ENCODE results near the gene NTRK2.

Gene NTRK2

DNA sequence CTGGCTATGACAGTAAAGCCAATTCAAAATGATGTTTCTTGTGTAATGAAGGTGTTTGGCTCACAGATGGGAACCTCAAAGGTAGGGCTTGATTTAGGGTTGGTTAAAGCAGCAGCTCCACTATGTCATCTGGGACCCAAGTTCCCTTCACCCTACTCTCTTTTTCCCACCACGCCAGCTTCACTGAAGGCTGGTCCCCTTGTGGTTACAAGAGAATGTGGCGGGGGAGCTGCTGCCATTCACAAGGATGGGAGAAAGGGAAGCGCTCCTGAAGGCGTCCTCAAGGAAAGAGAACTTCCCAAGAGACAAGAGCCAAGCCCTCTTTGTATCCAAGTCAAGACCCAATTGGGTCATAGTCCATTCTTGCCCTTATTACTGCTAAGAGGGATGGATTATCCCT lies 72.7 kb downstream of the NTRK2 start:
- no peak for DNase-seq

DNA sequence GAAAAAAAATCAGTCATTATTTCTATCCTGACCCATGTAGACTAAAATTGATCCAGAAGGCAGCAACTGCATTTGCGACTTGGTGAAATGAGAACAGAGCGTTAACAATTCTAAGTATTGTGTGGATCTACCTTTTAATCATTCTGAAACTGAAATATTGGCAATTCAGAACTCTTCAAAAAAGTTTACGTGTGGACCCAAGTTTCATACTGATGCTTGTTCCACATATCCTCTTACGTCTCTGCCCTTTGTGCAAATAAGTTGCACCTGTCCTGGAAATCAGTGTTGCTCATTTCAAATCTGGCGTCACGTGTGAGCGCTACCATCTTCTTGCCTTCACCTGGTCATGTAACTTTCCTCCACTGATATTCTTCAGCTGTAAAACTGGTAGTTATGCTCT lies 74.7 kb downstream of the NTRK2 start:
- DNase-seq = no peak

DNA sequence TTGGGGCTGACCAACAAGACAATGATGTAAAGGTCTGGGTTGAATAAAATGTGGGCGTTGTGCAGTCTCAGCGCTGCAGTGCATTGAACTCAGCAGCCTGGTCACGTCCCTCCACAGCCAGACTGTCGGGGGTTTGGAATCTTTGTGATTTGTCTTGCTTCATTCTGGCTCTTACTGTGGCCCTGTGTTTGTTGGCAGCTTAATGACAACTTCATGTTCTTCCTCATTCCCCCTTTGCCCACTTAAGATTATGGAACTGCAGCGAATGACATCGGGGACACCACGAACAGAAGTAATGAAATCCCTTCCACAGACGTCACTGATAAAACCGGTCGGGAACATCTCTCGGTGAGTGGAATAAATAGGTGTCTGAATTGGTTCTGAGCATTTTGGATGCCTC lies 75.2 kb downstream of the NTRK2 start:
- DNase-seq = no peak

DNA sequence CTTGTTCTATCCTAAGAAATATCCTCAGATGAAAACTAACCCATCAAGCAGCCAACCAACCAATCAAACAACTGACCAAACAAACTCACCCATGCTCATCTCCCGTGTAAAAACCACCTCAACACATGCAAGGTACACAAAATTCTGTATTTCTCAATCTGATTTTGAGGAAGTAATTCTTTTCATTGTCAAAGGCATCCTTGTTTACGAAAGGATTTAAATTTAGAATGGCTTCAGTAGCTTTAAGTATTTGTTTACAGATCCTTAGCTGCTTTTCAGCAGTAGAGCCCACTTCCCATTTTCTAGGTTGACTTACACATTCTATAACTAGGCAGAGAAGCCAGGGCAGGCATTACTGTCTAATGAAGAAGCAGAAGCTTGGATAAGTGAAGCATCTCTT lies 78.6 kb downstream of the NTRK2 start:
- DNase-seq = no peak

DNA sequence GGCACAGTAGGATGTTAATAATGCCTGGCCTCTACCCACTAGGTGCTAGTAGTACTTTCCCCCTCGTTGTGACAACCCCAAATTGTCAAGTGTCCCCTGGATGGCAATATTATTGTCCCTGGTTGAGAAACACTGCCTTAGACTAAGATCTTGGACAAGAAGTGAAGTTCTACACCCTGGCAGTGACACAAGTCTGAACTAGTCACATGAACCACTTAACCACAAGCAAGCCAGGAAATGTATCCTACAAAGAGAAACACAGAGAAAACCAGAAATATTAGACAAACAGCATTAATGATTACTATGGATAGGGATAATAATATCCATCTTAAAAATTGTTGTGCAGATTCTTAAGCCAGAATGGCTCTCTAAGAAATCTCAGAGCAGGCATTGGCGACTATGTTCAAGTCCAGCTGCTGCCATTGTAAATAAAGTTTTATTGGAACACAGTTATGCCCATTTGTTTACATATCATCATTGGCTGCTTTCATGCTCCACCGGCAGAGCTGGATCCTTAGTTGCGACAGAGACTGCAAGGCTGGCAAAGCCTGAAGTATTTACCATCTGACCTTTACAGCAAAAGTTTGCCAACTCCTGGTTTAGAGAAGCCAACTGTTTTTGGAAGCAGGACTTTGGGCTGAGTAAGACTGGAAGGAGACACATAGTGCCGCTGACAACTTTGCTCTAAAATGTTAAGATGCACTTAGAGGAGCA lies 80.8 kb downstream of the NTRK2 start:
- DNase-seq = no peak

DNA sequence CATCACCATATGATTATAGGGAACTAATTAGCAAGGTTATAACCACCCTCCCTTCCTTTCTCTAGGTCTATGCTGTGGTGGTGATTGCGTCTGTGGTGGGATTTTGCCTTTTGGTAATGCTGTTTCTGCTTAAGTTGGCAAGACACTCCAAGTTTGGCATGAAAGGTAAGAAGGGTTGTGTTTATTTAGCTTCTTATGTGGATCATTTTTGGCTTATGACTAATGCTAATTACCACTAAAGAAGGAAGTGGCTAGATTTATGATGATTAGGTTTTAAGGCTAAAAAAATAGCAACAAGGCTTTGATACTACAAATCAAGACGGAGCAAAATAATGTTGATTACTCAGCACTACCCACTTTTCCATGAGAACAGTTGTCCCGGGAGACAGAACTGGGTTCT lies 82.4 kb downstream of the NTRK2 start:
- DNase-seq = no peak

DNA sequence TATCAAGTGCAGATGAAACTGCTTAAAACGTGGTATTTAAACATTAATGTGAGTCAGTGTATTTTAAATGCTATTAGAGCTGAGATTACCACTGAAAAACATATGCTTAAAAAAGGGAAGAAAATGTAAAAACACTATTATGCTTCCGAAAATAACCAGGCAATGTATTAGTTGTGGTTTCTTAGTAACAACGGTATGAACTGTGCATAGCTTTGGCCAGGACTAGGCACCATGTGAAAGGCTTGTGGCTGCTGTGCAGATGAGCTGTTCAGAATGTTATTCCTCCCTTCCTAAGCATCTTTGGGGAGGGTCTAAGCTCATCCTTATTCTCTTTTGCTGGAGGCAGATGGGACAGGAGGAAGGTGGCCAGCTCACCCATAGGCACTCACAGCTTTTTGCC lies 84.9 kb downstream of the NTRK2 start:
- no peak for DNase-seq

DNA sequence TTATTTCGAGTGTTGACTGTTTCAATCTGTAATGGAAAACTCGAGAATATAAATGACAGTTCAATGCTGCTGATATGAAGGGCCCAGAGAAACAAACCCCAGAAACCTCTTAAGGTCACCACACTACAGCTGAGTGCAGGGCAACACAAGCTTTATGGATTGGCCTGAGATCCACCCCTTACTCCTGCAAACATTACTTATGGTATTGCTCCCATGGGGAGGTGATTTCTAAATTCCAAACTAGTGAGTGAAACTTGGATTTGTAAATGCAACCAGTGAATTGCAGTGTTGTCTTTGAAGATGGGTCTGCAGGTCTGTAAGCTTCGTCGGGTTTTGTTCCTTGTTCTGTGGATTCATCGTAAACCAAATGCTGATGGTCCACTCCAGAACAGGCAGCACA lies 85.4 kb downstream of the NTRK2 start:
- no peak for DNase-seq

DNA sequence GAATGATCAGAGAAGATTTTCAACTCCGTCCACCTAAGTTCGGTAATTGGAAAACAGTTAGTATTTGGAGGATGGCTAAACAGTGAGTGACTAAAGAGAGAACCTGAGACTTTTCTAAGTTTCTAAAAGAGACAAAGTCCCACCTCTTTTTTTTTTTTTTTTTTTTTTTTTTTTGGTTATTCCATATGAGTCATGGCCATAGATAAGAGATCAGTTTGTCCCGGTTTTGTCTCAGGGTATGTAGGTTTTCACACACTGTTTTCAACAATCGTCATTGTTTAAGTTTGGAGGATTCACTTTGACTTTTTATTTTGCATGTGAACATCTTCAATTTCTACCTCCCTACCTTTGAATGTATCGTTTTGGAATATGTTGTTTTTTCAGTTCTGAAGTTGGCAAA lies 85.9 kb downstream of the NTRK2 start:
- no peak for DNase-seq

DNA sequence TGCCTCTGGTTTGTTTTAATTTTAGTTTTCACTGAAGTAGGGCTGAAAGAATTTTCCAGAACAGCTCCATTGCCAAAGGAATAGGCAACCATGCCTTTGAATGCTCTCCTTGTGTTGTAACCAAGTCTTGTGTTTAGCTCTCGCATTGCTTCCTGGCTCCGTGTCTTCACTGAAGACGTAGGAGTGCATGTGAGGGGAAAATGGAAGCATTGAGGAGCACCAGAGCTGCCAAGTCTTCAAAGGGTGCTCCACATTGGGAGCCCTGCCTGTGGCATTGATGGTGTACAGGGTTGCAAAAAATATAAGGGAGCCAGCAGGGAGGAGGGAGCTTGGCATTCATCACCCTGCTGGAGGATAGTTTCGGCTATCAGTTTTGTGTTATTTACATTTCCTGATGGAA lies 86.6 kb downstream of the NTRK2 start:
- DNase-seq = no peak

DNA sequence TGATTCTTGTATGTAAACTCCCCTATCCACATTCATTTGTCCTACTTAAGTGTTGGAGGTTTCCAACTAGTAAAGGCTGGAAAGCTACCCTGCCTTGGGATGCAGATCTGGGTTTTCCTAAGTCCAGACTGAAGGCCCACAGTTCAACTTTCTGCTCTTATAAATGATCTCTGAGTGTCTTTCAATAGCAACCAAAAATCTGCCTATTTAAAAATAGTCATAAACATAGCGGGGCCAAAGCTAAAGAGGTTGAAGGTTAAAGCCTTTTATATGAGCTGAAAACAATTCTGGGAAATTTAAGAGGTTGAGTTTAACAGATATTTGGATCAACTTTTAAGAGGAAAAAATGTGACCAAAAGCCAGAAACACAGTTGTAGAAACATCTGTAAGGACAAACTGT lies 87.2 kb downstream of the NTRK2 start:
- DNase-seq = no peak

DNA sequence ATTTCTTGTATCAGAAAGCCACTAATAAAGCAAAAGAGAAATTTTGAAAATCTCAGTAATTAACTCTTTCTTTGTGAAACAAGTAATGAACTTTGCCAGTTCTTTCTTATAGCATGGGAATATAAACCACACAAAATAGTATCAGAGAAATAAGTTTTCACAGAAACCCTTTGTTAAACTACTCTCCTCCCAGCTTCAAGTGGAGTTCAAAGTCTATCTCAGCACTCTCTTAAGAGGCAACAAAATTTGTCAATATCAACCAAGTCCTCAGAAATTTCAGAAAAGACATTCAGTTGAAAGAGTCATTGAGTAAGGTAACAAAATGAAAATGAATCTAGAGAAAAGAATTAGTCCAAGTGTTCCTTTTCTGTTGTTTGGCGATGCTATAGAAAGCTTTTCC lies 89.3 kb downstream of the NTRK2 start:
- no peak for DNase-seq

DNA sequence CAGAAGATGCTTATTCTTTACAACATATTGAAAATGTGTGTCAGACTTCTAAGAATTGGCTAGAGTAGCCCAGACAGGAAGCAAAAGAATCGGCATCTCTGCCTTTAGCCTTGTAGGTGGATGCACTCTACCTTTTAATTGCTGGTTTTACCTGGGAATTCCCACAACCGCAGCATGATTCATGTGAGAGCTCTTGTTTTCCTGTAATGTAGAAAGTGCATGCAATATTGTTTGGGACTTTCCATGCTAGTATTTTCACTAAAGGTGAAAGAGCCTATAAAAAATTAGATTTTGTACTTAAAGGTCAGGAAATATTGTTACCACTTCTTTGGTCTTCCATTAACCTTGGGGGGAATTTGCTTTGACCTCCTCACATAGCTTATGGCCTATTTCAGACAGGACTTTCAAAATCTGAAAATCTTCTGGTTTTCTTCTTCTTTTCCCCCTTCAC lies 89.8 kb downstream of the NTRK2 start:
- no peak for DNase-seq

DNA sequence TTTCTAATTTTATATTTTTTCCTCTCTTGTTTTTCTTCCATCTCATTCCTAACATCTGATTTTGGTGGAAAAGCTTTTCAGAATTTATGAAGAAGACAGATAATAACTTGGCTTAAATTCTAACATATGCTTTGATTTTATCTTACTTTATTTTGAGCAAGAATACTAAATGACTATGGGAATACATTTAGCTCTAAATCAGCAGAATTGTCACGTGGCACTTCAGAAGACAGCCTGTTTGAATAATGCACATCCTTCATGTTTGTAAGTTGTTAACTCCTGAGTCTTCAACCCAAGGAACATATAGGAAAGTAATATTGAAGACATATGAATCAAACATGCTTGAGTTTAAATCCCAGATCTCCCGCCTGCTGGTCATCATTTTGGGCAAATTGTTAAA lies 90.3 kb downstream of the NTRK2 start:
- DNase-seq = no peak

DNA sequence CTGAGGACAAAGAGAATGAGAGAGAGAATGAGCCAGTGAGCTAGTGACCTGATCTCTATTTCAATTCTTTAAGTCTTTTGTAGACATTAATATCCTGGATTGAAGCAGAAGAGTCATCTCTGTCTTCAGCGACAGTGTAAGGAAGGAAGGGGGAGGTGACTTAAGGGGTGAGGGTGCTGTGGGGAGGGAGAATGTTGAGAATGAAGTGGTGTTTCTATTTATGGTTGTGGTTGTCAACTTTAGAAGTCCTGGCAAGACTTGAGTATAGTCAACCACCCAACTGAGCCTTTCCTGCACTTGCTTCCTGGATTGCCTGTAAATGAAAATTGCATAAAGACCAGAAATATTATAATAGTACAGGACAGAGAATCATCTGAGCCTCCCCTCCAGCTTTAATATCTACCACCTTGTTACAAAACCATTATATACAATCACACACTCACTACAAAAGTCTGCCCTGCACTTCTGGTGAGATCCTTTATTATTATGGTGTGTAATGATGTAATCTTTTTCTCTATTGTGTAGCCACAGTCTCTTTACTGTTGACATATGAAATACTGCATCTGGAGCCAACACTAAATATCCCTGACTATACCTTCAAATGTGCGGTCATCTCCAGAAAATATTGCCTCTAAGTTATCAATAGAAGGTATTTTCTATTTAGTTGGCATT lies 91.7 kb downstream of the NTRK2 start:
- DNase-seq = no peak

DNA sequence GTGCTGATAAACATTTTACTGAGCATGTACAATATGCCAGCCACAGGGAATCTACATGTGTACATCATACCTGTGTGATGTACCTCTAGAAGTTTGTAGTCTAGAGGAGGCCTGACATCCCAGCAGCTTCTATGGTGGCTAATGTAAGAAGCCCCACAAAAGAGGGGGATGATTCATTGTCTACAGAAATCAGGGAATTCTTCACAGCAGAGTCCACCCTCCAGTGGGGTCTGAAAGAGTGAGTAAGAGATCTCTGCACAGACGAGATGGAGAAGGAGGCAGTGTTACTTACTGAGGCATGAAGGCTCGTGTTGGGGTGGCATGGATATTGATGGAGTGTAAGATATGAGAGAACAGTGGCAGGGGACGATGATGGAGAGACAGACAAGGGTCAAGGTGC lies 103.0 kb downstream of the NTRK2 start:
- DNase-seq = no peak

DNA sequence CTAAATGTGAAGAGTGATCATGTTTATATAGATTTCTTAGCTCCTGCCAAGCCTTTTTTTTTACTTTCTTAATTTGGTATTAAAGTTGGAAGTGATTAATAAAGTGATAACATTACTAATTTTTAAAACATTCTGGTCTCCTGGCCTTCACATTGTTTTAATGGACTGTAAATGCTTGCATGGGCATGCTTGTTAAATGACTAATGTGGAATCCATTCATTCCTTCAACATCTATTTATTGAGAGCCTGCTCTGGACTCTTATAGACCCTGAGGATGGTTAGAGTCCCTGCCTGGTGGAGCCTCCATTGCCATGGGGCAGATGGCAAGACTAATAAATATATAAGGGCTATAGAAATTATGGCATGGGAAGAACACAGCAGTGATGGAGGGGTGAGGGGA lies 103.5 kb downstream of the NTRK2 start:
- no peak for DNase-seq

DNA sequence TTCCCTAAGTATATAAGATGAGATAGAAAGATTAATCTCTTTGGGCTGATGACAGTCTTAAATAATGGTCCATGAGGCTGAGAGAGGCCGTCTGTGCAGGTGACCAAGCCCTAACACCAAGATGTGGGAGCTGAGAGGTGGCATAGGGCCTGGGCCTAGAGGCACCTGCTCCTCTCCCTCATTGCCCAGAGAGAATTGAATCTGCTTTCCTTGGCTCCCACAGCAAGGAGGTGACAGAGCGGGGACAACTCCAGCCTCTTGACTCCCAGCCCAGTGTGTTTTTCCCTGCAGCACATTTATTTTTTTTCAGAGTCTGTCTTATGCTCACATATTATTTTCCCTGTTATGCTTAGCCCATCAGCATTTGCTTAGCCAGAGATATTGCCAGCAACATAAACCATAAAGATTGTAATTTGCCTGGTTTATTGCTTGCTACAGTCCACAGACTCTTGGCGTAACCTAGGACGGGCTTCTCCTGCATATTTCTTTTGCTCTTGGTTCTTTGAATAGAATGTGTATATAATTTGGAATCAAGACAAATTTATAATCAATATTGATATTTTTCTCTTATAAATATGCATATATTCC lies 105.6 kb downstream of the NTRK2 start:
- no peak for DNase-seq

DNA sequence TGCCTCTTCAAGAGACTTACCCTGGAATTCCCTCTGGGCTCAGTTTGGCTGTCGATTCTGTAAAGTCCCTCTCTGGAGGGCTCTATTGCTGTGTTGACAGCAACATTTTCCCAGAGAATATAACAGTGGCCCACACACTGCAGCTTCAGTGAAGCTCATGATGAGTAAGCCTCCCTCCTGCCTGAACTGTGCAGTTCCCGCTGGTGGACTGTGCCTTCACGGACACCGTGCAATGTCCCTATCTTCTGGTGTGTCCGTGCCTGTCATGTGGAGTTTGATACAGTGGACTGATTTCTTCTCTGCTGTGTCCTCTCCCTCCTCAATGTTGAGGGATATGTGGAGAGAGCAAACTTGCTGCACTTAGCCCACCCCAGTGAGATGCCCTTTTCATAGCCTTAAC lies 109.0 kb downstream of the NTRK2 start:
- DNase-seq = no peak

DNA sequence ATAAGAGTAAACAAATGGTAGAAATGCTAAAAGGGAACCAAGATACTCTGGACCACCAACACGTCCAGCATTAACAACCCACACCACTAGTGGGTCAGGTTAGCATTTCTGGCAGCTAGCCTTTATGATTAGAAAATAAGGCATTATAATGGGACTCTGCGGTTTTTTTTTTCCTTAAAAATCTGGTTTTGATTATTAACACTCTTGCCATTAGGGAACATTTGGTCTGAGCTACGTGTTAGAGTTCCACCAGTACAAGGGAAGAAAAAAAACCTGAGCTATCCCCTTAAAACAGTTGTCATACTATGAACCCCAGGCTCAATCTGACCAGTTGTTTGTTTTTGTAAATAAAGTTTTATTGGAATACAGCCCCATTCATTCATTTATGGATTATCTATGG lies 110.4 kb downstream of the NTRK2 start:
- no peak for DNase-seq

DNA sequence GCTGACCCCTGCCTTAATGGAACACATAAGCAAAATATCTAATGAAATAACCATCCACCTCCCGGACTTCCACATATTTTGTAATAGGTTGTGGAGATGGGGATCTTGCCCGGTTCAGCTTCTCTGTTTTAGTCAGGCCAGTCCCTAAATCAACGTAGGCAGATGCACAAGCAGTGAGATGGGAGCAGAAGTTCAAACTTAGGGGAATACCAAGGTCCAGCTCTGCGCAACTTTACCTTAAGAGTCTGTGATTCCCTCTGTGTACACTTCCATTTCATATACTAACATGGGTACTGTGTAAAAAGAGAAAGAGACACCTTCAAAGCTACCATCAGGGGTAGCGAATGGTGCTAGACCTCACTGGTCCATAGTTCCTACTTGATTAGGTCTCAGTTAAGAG lies 110.9 kb downstream of the NTRK2 start:
- no peak for DNase-seq

DNA sequence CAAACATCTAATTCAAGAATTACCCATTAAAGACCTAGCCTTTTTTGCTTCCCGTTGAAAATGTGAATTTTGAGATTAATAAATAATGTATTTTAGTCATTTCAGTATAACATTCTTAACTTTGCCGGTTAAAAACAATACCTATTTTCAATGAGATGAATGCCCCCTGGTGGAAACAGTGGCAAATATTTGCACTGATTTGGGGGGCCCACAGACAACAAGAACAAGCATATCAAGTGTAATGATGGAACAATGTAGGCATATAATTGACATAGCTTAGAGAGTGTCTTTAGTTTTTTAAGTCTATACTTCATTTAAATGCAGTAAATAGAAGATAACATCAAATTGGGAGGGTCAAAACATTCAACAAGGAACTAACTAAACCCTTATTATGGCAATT lies 111.9 kb downstream of the NTRK2 start:
- no peak for DNase-seq

DNA sequence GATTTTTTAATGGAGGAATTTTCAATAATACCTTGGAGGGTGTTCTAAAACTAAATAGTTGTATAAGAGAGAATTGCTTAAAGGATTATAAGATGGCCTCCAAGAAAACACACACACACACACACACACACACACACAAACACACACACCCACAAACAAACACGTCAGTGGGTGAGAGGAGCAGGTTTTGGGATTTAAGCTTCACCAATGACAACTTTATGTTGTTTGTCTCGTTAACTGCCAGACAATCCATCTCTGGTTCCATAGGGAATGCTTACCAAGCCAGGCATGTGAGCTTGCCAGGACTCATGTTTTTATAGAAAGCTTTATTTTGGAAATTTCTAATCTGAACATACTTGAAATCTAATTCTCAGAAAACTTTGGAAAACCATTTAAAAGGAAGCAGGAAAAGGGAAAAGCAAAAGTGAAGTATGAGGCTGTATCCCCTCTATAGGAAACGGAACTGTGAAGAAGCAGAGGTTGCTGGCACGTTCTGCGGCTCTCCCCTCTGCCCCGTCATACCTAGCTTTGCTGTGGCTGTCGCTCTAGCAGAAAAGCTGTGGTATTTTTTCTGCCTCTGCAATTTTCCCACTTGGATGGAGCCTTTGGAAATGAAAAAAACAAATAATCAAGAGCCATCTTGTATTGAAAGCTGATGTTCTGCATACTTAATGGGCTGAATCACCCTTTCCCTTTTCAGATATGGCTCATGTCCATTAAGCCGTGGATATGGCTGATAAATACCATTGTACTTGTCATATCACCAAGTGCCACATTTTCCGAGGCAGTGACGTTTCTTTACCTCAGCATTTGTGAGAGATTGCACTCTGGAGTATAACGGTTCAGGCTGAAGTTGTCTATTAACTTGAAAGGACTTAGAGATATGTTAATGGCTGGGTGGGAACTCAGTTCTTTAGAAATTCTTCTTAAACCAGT lies 112.7 kb downstream of the NTRK2 start:
- DNase-seq = no peak

Measured in KG1 (cell line).